Measurements from ENCODE around the gene AJAP1. TPM values are rescaled to one million over a fixed set of nuclear protein-coding genes. Genes with fewer than 3 reads are reported as not detected.

Gene AJAP1
- total RNA-seq, 1 experiment from 2014 or later: not detected

GRCh38 chr1:4736254-4736653, 81.8 kb downstream of the AJAP1 start:
- no peak overlapping the region for H3K4me3 ChIP-seq
- H3K27me3 ChIP-seq (replicated peaks): no peaks in the 10 kb centered on the region
- no peaks in the 10 kb centered on the region for H3K4me1 ChIP-seq (replicated peaks)
- peaks cover 12% of the 10 kb centered on the region for H3K9me3 ChIP-seq (replicated peaks)
- no peak for DNase-seq (ENCODE audit: low read depth in 1 of 2, low spot score in 2 of 2)
- H3K36me3 ChIP-seq: no peaks in the 10 kb centered on the region
- no peak overlapping the region for H3K27ac ChIP-seq

DNA sequence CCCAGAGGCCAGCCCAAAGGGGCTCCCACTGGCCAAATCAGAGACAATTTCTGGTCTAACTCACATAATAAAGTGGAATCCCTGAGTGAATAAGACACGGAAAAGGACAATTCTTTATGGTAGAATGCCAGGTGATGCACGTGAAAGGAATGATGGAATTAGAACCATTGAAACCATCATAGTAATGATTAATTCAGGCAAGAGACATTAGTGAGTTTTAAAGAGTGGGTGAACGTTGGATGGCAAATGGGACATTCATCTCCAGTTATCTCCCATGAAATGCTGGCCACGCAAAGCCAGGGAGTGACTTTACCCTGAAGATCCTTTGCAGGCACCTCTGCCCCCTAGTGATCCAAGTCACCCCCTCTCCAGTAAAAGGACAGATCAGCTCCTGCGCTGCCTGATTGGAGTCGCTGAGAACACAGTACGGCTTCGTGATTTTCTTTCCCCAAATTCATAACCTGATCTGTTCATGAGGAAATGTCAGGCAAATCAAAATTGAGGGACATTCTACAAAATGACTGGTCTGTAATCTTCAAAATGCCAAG, 87.5 kb downstream of the AJAP1 start:
- peaks cover 9% of the 10 kb centered on the region; the same call in 1 of the 2 replicates for H3K9me3 ChIP-seq (replicated peaks)
- H3K4me1 ChIP-seq (replicated peaks): no peaks in the 10 kb centered on the region
- H3K27ac ChIP-seq: no peak overlapping the region
- no peak for DNase-seq (ENCODE audit: low read depth in 1 of 2, low spot score in 2 of 2)
- H3K36me3 ChIP-seq: no peaks in the 10 kb centered on the region
- H3K27me3 ChIP-seq (replicated peaks): no peaks in the 10 kb centered on the region
- H3K4me3 ChIP-seq: no peak overlapping the region

GRCh38 chr1:4743978-4744750, 89.8 kb downstream of the AJAP1 start:
- DNase-seq (ENCODE audit: low read depth in 1 of 2, low spot score in 2 of 2): no peak
- no peaks in the 10 kb centered on the region for H3K4me1 ChIP-seq (replicated peaks)
- H3K4me3 ChIP-seq: no peak overlapping the region
- peaks cover 6% of the 10 kb centered on the region; the same call in 1 of the 2 replicates for H3K9me3 ChIP-seq (replicated peaks)
- H3K27me3 ChIP-seq (replicated peaks): no peaks in the 10 kb centered on the region
- no peak overlapping the region for H3K27ac ChIP-seq
- no peaks in the 10 kb centered on the region for H3K36me3 ChIP-seq

GRCh38 chr1:4745560-4745959, 91.2 kb downstream of the AJAP1 start:
- Histone ChIP-seq H3K9me3 (replicated peaks) (peaks cover 6% of the 10 kb centered on the region; the same call in 1 of the 2 replicates), H3K4me3 (no peak overlapping the region), H3K4me1 (replicated peaks) (no peaks in the 10 kb centered on the region), H3K27me3 (replicated peaks) (no peaks in the 10 kb centered on the region), H3K27ac (no peak overlapping the region), H3K36me3 (no peaks in the 10 kb centered on the region)
- no peak for DNase-seq (ENCODE audit: low read depth in 1 of 2, low spot score in 2 of 2)

DNA sequence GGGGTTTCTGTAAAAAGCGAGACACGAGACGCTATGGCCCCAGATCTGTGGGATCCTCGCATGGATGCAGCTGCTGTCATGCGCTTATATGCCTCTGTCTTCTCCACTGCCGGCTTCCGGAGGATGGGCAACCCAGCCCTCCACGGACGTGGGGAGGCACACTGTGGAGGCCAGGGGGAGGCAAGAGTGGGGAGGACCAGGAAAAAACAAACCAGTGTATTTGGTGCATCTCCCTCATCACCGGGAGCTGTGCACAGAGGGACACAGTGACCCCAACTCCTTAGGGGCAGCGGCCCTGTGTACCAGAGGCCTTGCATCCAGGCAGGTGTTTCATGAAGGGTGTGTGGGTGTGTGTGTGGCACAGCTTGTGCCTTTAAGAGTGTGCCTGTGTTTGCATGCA, 95.0 kb downstream of the AJAP1 start:
- no peaks in the 10 kb centered on the region; the same call in 1 of the 2 replicates for H3K9me3 ChIP-seq (replicated peaks)

GRCh38 chr1:4750177-4750576, 95.8 kb downstream of the AJAP1 start:
- Histone ChIP-seq H3K27me3 (replicated peaks) (no peaks in the 10 kb centered on the region), H3K4me1 (replicated peaks) (no peaks in the 10 kb centered on the region), H3K9me3 (replicated peaks) (no peaks in the 10 kb centered on the region; the same call in 1 of the 2 replicates), H3K4me3 (no peak overlapping the region), H3K36me3 (no peaks in the 10 kb centered on the region), H3K27ac (no peak overlapping the region)
- no peak for DNase-seq (ENCODE audit: low read depth in 1 of 2, low spot score in 2 of 2)

More for the DNA sequence above, 95.0 kb downstream of the AJAP1 start:
- Histone ChIP-seq H3K4me3 (no peak overlapping the region), H3K4me1 (replicated peaks) (no peaks in the 10 kb centered on the region), H3K27ac (no peak overlapping the region), H3K27me3 (replicated peaks) (no peaks in the 10 kb centered on the region), H3K36me3 (no peaks in the 10 kb centered on the region)
- DNase-seq (ENCODE audit: low read depth in 1 of 2, low spot score in 2 of 2): no peak

DNA sequence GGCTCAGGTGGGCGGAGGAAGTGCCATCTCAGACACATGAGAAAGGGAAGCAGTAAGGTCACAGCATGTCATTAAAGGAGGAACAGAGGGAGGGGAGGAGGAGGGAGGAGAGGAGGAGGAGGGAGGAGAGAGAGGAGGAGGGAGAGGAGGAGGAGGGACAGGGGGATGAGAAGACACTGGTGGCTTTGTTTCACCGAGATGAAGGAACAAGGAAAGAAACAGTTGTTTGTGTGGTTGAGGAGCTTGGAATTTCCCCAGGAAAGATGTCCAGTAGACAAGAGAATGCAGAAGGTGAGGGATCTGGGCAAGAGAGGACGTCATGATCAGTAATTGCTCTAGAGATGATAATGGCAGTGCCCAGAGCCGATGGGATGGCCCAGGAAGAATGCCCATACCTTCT, 97.7 kb downstream of the AJAP1 start:
- Histone ChIP-seq H3K4me3 (no peak overlapping the region), H3K4me1 (replicated peaks) (no peaks in the 10 kb centered on the region), H3K27me3 (replicated peaks) (no peaks in the 10 kb centered on the region), H3K27ac (no peak overlapping the region), H3K36me3 (no peaks in the 10 kb centered on the region), H3K9me3 (replicated peaks) (no peaks in the 10 kb centered on the region; the same call in 1 of the 2 replicates)
- DNase-seq (ENCODE audit: low read depth in 1 of 2, low spot score in 2 of 2): no peak

GRCh38 chr1:4754816-4755215, 100.4 kb downstream of the AJAP1 start:
- Histone ChIP-seq H3K27ac (no peak overlapping the region), H3K9me3 (replicated peaks) (no peaks in the 10 kb centered on the region; the same call in 1 of the 2 replicates), H3K27me3 (replicated peaks) (no peaks in the 10 kb centered on the region), H3K4me3 (no peak overlapping the region), H3K36me3 (no peaks in the 10 kb centered on the region), H3K4me1 (replicated peaks) (no peaks in the 10 kb centered on the region)
- DNase-seq (ENCODE audit: low read depth in 1 of 2, low spot score in 2 of 2): no peak

GRCh38 chr1:4755301-4755845, 101.0 kb downstream of the AJAP1 start:
- Histone ChIP-seq H3K27me3 (replicated peaks) (no peaks in the 10 kb centered on the region), H3K36me3 (no peaks in the 10 kb centered on the region), H3K4me3 (no peak overlapping the region), H3K9me3 (replicated peaks) (peaks cover under 1% of the 10 kb centered on the region; the same call in 1 of the 2 replicates), H3K4me1 (replicated peaks) (no peaks in the 10 kb centered on the region), H3K27ac (no peak overlapping the region)
- DNase-seq (ENCODE audit: low read depth in 1 of 2, low spot score in 2 of 2): no peak

DNA sequence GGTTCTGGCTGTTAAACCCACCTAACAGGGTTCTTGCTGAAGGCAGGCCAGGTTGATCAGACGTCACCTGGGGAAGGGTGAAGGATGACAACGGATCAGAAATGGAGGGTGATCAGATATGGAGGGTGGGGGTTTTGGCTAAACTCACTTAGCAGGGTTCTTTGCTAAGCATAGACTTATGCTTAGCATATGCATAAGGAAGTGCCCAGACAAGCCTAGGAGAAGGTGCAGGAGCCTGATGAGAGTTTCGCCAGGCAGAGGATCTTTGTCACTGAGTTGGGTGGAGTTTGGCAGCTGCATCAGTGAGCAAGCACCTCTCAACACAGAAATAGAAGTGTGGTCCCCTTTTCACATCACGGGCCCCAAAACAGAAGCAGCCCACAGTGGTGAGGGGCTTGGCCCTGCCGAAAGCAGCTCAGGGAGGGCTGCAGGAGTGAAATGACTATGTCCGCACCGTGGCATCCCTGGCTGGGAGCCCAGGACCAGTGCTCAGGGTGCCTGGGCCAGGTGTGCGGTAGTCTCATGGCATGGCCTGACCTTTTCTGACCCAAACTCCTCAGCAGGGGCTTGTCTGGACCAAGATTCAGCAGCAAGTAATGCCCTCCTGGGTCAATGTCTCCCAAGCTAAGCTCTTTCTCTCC, 101.6 kb downstream of the AJAP1 start:
- H3K9me3 ChIP-seq (replicated peaks): peaks cover 5% of the 10 kb centered on the region; the same call in 1 of the 2 replicates
- no peaks in the 10 kb centered on the region for H3K36me3 ChIP-seq
- no peak for DNase-seq (ENCODE audit: low read depth in 1 of 2, low spot score in 2 of 2)

GRCh38 chr1:4756851-4757580, 102.6 kb downstream of the AJAP1 start:
- peaks cover 5% of the 10 kb centered on the region; the same call in 1 of the 2 replicates for H3K9me3 ChIP-seq (replicated peaks)
- no peak overlapping the region for H3K4me3 ChIP-seq

More for the DNA sequence above, 101.6 kb downstream of the AJAP1 start:
- Histone ChIP-seq H3K27ac (no peak overlapping the region), H3K4me3 (no peak overlapping the region), H3K4me1 (replicated peaks) (no peaks in the 10 kb centered on the region), H3K27me3 (replicated peaks) (no peaks in the 10 kb centered on the region)

DNA sequence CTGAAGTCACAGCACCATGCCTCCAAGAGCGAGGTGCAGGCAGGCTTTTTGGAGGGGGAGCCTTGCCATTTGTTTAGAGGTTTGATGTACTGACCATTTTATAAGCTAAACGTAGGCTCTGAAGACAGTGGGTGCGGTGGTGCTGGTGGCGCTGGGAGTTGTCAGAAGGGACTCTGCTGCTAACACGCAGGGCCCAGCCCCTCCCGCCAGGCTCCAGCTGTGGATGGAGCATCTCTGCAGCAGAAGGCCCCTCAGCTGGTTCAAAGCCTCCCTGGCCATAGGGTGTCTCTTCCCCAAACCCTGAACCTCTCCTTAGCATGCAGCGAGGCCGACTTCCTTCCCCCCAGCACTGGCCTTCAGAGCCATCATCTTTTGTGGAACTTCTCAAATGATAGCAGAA, 105.3 kb downstream of the AJAP1 start:
- H3K4me1 ChIP-seq (replicated peaks): no peaks in the 10 kb centered on the region
- H3K36me3 ChIP-seq: no peaks in the 10 kb centered on the region
- H3K27ac ChIP-seq: no peak overlapping the region
- H3K9me3 ChIP-seq (replicated peaks): peaks cover 16% of the 10 kb centered on the region; the same call in 1 of the 2 replicates
- H3K4me3 ChIP-seq: no peak overlapping the region
- no peaks in the 10 kb centered on the region for H3K27me3 ChIP-seq (replicated peaks)
- DNase-seq (ENCODE audit: low read depth in 1 of 2, low spot score in 2 of 2): no peak

More at GRCh38 chr1:4756851-4757580, 102.6 kb downstream of the AJAP1 start:
- DNase-seq (ENCODE audit: low read depth in 1 of 2, low spot score in 2 of 2): no peak
- no peaks in the 10 kb centered on the region for H3K36me3 ChIP-seq
- no peaks in the 10 kb centered on the region for H3K4me1 ChIP-seq (replicated peaks)
- no peaks in the 10 kb centered on the region for H3K27me3 ChIP-seq (replicated peaks)
- H3K27ac ChIP-seq: no peak overlapping the region

DNA sequence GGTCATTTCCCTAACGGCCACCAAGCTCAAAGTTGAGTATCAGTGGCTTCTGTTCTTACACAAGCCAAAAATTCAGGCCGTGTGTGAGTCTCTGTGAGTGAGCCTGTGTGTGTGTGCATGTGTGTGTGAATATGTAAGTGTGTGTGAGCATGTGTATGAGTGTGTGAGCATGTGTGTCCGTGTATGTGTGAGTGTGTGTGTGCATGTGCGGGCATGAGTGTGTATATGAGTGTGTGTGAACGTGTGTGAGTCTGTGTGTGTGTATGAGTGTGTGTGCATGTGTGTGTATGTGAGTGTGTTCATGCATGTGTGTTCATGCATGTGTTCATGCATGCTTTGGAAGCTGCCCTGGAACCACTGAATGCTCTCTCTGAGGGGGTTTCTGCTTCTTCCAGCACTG, 105.7 kb downstream of the AJAP1 start:
- H3K4me3 ChIP-seq: no peak overlapping the region
- peaks cover 16% of the 10 kb centered on the region; the same call in 1 of the 2 replicates for H3K9me3 ChIP-seq (replicated peaks)
- no peaks in the 10 kb centered on the region for H3K36me3 ChIP-seq
- H3K4me1 ChIP-seq (replicated peaks): no peaks in the 10 kb centered on the region
- no peak for DNase-seq (ENCODE audit: low read depth in 1 of 2, low spot score in 2 of 2)
- no peak overlapping the region for H3K27ac ChIP-seq
- H3K27me3 ChIP-seq (replicated peaks): no peaks in the 10 kb centered on the region
